ENCODE measurements around the gene RB1.
"Not testable (repeated sequence)": the region's sequence is repeated elsewhere in the genome, so short reads cannot be mapped to it uniquely, and the experiment has no call there.

RB1 gene

DNA sequence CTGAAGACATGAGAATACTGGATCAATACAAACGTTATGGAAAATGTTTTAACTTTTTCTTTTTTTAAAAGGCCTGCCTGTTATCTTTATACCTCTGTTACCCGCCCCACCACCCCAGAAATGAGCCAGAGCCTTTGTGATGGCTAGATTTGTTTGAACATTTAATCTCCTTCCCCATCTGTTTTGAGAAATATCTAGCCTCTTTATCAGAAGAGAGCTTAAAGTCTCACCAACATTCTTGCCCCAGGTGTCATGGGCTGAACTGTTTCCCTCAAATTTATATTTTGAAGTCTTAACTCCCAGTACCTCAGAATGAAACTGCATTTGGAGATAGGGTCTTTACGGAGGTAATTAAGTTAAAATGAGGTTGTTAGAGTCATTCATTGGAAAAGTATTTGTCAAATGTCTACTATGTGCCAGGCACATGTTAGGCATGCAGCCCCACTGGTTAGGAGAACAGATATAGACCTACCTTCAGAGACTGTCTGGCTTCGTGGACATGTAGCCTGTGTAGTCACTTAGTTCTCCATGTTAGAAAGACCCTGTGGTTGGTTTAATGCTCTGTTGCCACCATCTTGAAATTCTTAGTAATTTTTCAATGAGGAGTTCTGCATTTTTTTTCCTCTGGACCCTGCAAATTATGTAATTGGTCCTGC, 6.3 kb upstream of the RB1 start:
- no peak for DNase-seq (ENCODE audit: low read depth in 2 of 3, low spot score in 2 of 3)

DNA sequence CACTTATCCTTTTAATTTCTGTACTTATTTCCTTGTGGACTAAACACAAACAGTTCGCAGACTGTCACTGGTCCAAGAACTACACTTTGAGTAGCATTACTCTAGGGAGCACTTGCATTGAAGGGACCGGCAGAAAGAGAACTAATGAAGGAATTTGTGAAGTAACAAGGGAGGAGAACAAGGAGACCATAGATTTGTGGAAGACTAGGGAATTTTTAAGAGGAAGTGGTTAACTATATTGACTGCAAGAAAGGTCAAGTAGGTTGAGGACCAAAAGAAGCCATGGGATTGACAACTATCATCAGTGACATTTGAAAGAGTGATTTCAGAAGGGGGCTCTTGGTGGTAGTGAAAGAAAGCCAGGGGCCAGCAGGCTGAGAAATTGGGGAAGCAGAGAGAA, 4.0 kb upstream of the RB1 start:
- no peak for DNase-seq (ENCODE audit: low read depth in 2 of 3, low spot score in 2 of 3)

DNA sequence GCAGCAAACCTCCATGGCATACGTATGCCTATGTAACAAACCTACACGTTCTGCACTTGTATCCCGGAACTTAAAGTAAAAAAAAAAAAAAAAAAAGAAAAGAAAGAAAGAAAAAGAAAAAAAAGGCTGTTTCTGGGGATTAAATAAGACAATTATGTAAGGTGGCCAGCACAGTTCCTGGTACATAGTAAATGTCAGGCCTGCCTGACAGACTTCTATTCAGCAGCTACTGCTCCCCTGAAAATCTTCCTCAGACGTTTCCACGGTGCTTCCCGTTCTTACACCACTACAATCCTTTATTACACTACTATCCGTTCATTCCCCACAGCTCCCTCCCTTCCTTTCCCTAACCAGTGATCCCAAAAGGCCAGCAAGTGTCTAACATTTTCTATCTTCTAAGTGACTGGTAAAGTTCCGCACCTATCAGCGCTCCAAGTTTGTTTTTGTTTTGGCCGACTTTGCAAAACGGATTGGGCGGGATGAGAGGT, 636 bp upstream of the RB1 start:
- DNase-seq (ENCODE audit: low read depth in 2 of 3, low spot score in 2 of 3), result no peak

DNA sequence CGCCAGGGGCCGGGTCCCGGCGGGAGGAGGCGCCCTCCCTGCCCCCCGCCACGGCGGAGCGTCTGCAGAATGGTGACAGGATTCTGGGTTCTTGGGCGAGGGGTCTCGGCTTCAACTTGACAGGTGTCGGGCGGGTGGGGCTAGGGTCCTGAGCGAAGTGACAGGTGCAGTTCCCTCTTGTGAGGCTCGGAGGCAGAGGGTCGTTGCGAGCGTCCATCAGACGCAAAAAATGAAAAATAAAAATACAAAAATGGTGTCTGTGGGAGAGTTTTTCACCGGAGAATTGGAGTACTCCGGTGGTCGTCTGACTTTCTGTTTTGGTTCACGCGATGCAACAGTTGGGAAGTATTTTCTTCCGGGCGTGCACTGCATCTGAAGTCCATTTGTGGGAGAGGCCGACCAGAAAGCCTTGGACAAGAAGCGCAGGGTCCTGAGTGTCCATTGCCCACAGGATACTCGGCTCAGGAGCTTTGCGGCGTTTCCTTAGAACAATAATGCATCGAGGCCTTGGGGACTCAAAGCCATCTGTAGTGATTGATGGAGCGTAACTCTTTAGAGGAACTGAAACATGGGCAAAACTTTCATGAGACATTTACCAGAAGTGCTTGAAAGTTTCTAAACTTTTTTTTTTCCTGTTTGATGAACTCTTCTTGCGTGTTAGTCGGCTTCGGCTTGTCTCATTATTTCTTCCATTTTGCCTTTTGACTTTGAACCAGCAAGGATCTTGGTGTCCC, 759 bp downstream of the RB1 start:
- no peak for DNase-seq (ENCODE audit: low read depth in 2 of 3, low spot score in 2 of 3)

DNA sequence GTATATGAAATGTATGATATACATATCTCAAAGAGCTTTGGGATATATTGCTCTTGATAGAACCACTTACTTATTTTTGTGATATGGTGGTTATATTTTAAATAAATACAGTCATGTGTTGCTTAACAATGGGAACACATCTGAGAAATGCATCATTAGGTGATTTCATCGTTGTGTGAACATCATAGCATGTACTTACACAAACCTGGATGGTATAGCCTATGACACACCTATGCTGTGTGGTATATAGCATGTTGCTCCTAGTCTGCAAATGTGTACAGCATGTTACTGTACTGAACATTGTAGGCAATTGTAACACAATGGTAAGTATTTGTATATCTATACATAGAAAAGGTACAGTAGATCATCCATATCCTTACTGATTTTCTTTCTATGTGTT, 7.7 kb downstream of the RB1 start:
- no peak for DNase-seq (ENCODE audit: low read depth in 2 of 3, low spot score in 2 of 3)

DNA sequence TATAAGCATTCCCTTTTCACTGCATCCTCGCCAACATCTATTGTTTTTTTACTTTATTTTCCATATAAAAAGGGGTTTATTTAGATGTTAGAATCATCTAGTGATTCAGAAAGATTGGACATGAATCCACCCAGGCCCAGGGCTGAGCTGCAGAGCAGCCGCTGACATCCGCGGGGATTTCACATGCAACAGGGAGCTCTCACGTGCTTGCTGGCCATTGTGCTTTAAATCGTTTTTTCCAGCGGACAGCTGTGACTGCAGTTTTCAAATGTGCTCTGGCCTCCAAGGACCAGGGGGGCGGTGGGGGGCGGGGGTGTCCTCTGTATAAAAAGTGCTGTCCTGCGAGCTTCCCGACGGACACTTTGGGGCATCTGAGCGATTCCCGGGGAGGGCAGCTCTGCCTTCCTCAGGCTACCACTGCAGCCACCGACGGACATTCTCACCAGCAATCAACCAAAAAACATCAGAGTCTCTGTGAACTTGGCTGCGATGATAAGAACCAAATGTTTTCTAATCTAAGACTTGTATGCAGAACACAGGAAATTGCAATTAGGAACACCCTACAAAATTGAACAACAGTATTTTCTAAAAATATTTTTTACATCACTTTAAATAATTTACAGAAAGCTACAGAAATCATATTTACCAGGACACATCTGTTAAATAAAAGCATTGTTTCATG, 12.6 kb downstream of the RB1 start:
- DNase-seq (ENCODE audit: low read depth in 2 of 3, low spot score in 2 of 3), result no peak

- no peak for DNase-seq (ENCODE audit: low read depth in 2 of 3, low spot score in 2 of 3)
Measured at GRCh38 chr13:48316826-48317510, 13.4 kb downstream of the RB1 start.

GRCh38 chr13:48317511-48318376, 14.2 kb downstream of the RB1 start:
- no peak for DNase-seq (ENCODE audit: low read depth in 2 of 3, low spot score in 2 of 3)

GRCh38 chr13:48318377-48318811, 14.8 kb downstream of the RB1 start:
- no peak for DNase-seq (ENCODE audit: low read depth in 2 of 3, low spot score in 2 of 3)

GRCh38 chr13:48318821-48319511, 15.4 kb downstream of the RB1 start:
- no peak for DNase-seq (ENCODE audit: low read depth in 2 of 3, low spot score in 2 of 3)

DNA sequence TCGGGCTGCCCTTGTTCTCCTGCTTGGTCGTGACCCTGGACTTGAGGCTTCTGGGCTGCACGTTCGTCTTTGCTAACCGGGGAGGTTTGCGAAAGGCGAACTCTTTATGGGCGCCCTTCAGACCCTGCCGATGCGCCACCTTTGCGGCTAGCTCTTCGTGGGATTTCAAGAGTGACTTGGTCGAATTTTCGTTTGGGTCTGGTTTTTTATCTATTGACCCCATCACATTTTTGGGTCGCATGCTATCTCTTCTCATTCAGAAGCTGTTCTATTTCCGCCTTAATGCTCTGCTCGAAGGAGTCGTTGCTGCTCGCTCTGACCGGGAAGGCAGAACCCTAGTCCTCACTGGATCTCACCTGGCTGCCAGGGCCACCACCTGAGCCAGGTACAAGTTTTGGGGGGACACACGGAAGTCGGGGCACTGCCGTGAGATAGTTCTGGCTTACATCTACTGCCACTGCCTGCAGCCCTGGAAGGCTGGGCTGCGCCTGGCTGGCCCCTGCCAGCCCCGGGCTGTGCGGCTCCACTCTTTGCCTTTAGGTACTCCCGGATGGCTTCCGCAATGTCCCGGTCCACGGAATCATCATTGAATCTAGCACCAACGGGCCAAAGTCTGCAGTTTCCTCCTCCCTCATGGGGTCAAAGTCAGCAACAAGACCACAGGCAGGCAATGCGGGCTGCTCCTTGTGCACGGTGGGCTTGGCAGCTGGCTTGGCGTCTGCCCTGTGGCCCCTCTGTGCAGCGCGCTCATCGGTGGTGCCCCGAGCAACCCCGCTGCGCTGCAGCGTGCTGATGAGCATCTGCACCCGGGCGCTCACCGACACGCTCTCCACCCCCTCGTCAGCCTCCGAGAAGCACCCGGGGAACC, 16.2 kb downstream of the RB1 start:
- DNase-seq (ENCODE audit: low read depth in 2 of 3, low spot score in 2 of 3), result no peak

- DNase-seq (ENCODE audit: low read depth in 2 of 3, low spot score in 2 of 3), result no peak
Measured at GRCh38 chr13:48320399-48320790, 16.8 kb downstream of the RB1 start.

DNA sequence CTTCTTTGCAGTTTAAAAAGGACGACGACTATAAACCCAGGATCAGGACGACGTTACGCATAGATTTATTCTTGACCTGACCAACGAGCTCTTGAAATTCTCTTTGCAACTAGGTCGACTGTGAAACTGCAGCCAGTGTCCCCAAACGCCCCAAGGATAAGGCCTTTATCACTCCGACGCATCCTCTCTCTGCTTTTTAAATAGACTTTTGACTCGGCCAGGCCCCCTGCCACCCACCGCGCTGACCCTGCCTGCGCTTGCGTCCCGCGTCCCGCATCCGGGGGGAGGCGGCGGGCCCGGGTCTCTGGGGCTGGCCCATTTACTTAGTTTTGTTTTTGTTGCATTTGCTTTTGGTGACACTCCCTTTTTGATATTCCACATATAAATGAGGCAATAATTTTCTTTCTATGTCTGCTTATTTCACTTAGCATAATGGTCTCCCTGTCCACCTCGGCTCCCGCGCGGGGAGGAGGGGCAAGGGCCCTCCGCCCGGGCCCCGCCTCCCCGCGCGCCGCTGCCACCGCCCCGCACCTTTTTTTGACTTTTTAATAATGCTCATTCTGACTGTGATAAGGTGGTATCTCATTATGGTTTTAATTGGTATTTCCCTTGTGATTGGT, 17.4 kb downstream of the RB1 start:
- DNase-seq (ENCODE audit: low read depth in 2 of 3, low spot score in 2 of 3), result no peak

DNA sequence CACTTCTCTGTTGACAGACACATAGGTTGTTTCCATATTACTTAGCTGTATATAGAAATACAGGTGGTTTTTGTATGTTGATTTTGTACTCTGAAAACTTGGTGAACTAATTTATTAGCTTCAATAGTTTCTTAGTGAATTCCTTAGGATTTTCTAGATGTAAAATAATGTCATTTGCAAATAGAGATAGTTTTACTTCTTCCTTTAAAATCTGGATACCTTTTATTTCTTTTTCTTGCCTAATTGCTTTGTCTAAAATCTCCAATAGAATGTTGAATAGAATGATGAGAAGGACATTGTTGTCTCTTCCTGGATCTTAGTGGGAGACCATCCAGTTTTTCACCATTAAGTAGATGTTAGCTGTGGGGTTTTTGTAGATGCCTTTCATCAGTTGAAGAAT, 18.7 kb downstream of the RB1 start:
- no peak for DNase-seq (ENCODE audit: low read depth in 2 of 3, low spot score in 2 of 3)

DNA sequence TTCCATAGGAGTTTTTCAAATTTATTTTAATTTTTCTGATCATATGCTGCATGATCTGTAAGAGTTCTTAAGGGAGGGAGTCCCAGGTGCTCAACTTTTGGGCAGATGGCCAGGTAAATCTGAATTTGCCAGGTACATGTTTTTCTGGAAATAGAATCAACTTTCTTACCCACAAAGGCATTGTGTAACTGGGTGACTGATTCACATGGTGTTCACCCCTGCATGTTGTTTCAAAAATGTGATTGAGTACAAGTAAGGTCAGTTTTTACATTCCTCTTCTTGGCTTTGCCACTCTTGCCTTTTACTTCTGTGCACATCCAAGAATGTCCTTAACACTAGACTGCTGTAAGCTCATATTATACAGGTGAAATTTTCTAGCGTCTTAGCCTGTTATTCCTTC, 30.4 kb downstream of the RB1 start:
- no peak for DNase-seq (ENCODE audit: low read depth in 2 of 3, low spot score in 2 of 3)

DNA sequence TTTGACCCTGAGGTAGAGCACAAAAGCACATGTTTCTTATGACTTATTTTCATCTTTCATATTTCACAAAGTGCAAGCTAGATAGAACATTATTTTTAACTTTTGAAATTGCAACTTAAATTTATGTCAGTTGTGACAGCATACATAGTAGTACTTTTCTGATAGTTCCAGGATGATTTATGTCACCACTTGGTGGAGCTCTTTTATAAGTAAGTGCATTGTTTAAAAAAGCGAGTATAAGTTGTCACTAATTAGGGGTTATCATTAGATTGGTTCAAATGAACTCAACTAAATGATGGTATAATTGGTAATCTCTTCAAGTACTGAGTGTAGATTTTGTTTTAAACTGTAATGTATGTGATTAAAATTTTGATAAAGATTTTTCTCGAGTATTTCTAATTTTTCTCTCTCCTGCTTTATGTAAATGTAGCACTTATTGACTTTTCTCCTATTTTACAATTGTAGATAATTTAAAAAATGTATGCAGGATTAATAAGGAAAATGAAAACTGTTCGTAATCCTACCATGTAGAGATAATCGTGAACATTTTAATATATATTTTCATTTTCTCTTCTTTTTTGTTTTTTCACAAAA, 31.1 kb downstream of the RB1 start:
- no peak for DNase-seq (ENCODE audit: low read depth in 2 of 3, low spot score in 2 of 3)

GRCh38 chr13:48339198-48339597, 35.6 kb downstream of the RB1 start:
- not testable (repeated sequence) for DNase-seq (ENCODE audit: low read depth in 2 of 3, low spot score in 2 of 3)

GRCh38 chr13:48344264-48344663, 40.7 kb downstream of the RB1 start:
- DNase-seq (ENCODE audit: low read depth in 2 of 3, low spot score in 2 of 3), result no peak
